GM12892 (cell line): ENCODE results near the gene FBP2.

Source experiments
- POLR2A ChIP-seq: IDR thresholded peaks from 2 replicates; pipeline ENCODE4 v1.6.1; 2011; ENCODE audit warnings: low read depth, low read length, control low read depth
- POLR2AphosphoS5 ChIP-seq: IDR thresholded peaks from 2 replicates; pipeline ENCODE4 v1.6.1; 2011; ENCODE audit warnings: low read depth, low read length, control low read depth
- TAF1 ChIP-seq: IDR thresholded peaks from 2 replicates; pipeline ENCODE4 v1.6.1; 2011; ENCODE audit warnings: low read depth, mild to moderate bottlenecking, control low read depth, low read length, borderline replicate concordance

DNA sequence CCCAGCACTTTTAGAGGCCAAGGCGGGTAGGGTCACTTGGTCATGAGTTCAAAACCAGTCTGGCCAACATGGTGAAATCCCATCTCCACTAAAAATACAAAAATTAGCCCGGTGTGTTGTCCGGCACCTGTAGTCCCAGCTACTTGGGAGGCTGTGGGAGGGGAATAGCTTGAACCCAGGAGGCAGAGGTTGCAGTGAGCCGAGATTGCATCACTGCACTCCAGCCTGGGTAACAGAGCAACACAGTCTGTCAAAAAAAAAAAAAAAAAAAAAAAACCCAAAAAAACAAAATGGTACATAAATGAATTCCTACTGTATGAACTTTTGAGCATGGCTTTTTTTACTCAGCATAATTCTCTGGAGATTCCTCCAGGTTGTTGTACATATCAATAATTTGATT lies 76.4 kb downstream of the FBP2 start:
- TF ChIP-seq POLR2A (no peak), POLR2AphosphoS5 (no peak), TAF1 (no peak)
